Glutamatergic neuron (in vitro differentiated cells): ENCODE results near the gene ACYP2. TPM values are rescaled to one million over a fixed set of nuclear protein-coding genes. Genes with fewer than 3 reads are reported as not detected.

ENCODE experiments used
- DNase-seq: peaks from one replicate; pipeline ENCODE4 v3.0.0; 2022
- H3K27ac Mint-ChIP-seq: one replicate; pipeline ENCODE4 v1.8.0; 2020; ENCODE audit warnings: mild to moderate bottlenecking, mixed read lengths, inconsistent platforms; ENCODE audit not compliant: unreplicated experiment
- H3K27me3 Mint-ChIP-seq: one replicate; pipeline ENCODE4 v1.8.0; 2020; ENCODE audit warnings: mild to moderate bottlenecking, moderate library complexity, mixed read lengths, inconsistent platforms; ENCODE audit not compliant: unreplicated experiment
- H3K36me3 Mint-ChIP-seq: one replicate; pipeline ENCODE4 v1.8.0; 2020; ENCODE audit warnings: mild to moderate bottlenecking, mixed read lengths, inconsistent platforms; ENCODE audit not compliant: unreplicated experiment
- H3K4me1 Mint-ChIP-seq: one replicate; pipeline ENCODE4 v1.8.0; 2020; ENCODE audit warnings: mild to moderate bottlenecking, low read depth, mixed read lengths, inconsistent platforms; ENCODE audit not compliant: unreplicated experiment
- H3K4me3 Mint-ChIP-seq: one replicate; pipeline ENCODE4 v1.8.0; 2020; ENCODE audit warnings: mild to moderate bottlenecking, mixed read lengths, inconsistent platforms; ENCODE audit not compliant: unreplicated experiment
- H3K9me3 Mint-ChIP-seq: one replicate; pipeline ENCODE4 v1.8.0; 2020; ENCODE audit warnings: mild to moderate bottlenecking, moderate library complexity, mixed read lengths, inconsistent platforms; ENCODE audit not compliant: unreplicated experiment
- total RNA-seq: library from RNA; stranded (reverse); fragmentation: NEBNext Ultra II Directional; extraction: Animal tissue kit (Norgen Biotek cat#: 25700); gene quantifications from one replicate; pipeline ENCODE4 v1.2.1, GENCODE V29; 2021; ENCODE audit not compliant: unreplicated experiment
- TF ChIP-seq, protein P1 (sequence below): fragments of 200-600 bp; sonication (generic); IDR thresholded peaks from one replicate; pipeline ENCODE4 v1.5.0; 2021; ENCODE audit not compliant: partially characterized antibody, unreplicated experiment

Gene ACYP2
- total RNA-seq, 1 donor from 2014 or later: 8.4 TPM

DNA sequence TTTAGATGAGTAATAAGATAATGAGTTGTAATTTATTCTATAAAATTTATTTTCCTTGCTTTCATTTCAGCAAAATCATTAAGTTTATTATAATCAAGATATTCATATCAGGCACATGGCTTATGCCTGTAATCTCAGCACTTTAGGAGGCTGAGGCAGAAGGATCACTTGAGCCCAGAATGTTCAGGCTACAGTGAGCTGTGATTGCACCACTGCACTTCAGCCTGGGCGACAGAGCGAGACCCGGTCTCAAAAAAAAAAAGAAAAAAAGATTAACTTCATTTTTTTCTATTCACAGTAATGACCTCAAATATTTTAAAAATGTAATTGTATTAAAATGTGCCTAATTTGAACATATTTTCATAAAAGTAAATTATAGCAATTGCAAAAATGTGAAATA lies 67.9 kb downstream of the ACYP2 start:
- TF ChIP-seq, protein P1, sequence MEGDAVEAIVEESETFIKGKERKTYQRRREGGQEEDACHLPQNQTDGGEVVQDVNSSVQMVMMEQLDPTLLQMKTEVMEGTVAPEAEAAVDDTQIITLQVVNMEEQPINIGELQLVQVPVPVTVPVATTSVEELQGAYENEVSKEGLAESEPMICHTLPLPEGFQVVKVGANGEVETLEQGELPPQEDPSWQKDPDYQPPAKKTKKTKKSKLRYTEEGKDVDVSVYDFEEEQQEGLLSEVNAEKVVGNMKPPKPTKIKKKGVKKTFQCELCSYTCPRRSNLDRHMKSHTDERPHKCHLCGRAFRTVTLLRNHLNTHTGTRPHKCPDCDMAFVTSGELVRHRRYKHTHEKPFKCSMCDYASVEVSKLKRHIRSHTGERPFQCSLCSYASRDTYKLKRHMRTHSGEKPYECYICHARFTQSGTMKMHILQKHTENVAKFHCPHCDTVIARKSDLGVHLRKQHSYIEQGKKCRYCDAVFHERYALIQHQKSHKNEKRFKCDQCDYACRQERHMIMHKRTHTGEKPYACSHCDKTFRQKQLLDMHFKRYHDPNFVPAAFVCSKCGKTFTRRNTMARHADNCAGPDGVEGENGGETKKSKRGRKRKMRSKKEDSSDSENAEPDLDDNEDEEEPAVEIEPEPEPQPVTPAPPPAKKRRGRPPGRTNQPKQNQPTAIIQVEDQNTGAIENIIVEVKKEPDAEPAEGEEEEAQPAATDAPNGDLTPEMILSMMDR: no peak
- Mint-ChIP-seq H3K4me1 (no peaks in the 10 kb centered on the region), H3K9me3 (no peaks in the 10 kb centered on the region), H3K27me3 (peaks cover 4% of the 10 kb centered on the region), H3K27ac (no peak overlapping the region), H3K4me3 (no peak overlapping the region), H3K36me3 (no peaks in the 10 kb centered on the region)
- DNase-seq: no peak

DNA sequence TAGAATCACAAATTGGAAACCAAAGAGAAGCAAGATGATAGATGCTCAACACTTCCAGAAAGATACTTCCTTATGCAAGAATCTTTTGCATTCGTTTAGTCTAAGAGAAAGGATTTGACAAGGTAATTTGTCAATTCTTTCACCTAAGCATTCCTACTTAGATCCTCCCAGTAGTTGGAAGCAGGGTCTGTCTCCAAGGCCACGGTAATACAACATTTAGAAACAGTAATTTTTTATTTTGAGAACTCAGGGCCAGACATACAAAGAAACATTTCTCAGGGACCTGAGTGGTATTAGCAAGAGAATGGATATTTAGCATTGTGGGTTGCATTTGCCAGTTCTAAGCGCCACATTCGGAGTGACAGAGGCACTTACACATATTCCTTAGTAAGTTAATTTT lies 68.6 kb downstream of the ACYP2 start:
- Mint-ChIP-seq H3K9me3 (no peaks in the 10 kb centered on the region), H3K4me3 (no peak overlapping the region), H3K4me1 (no peaks in the 10 kb centered on the region), H3K27ac (no peak overlapping the region), H3K27me3 (peaks cover 4% of the 10 kb centered on the region), H3K36me3 (no peaks in the 10 kb centered on the region)
- DNase-seq: no peak
- TF ChIP-seq, protein P1: no peak

DNA sequence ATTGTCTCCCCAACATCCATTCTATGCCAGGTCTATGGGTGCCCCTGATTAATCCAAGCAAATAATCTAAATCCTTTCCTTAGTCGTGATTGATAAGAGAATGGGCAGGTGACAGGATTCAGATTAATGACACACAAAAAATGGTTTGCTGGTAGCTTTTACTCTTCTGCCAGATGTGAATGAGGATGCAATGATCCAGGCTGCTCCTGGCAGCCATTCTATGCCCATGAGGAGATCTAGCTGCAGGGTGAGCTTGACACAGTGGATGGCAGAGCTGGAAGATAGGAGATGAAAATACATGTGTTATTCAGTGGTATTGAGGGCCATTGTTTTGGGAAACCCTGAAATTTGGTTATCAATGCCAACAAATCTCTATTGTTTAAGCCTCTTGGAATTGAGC lies 69.7 kb downstream of the ACYP2 start:
- Mint-ChIP-seq H3K27ac (no peak overlapping the region), H3K9me3 (no peaks in the 10 kb centered on the region), H3K36me3 (no peaks in the 10 kb centered on the region), H3K27me3 (peaks cover 6% of the 10 kb centered on the region), H3K4me3 (no peak overlapping the region), H3K4me1 (no peaks in the 10 kb centered on the region)
- no peak for DNase-seq
- TF ChIP-seq, protein P1: no peak

DNA sequence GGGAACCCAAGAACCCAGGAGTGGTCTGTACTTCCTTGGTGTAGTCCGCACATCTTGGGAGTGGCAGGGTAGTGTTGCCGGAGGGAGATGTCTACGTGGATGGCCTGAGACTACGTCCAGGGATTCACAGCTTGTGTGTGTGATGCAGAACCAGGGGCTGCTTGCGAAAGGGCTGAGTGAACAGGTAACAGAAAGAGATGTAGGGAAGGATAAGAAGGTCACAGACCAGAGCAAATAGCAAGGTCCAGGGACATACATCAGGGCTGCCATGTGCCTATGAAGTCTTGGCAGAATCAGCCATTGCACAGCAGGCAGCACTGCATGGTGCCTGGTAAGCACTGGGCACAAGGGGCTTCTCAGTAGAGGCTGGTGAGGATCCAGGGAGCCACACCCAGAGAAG lies 71.9 kb downstream of the ACYP2 start:
- no peaks in the 10 kb centered on the region for H3K4me1 Mint-ChIP-seq
- no peaks in the 10 kb centered on the region for H3K36me3 Mint-ChIP-seq
- no peak overlapping the region for H3K27ac Mint-ChIP-seq
- no peaks in the 10 kb centered on the region for H3K9me3 Mint-ChIP-seq
- no peak for DNase-seq
- H3K27me3 Mint-ChIP-seq: peaks cover 2% of the 10 kb centered on the region
- H3K4me3 Mint-ChIP-seq: no peak overlapping the region
- TF ChIP-seq, protein P1: no peak

DNA sequence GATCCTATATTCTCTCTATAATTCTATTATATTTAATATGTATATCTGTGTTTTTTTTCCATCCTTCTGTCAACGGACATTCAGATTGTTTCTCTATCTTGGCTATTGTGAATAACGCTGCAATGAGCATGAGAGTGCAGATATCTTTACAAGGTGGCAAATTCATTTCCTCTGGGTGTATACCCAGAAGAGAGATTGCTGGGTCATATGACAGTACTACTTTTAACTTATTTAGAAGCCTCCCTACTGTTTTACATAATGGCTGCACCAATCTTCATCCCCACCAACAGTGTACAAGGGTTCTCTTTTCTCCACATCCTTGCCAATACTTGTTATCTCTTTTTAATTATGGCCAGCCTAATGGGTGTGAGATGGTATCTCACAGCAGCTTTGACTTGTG lies 74.1 kb downstream of the ACYP2 start:
- H3K4me3 Mint-ChIP-seq: no peak overlapping the region
- DNase-seq: no peak
- TF ChIP-seq, protein P1: no peak
- H3K4me1 Mint-ChIP-seq: no peaks in the 10 kb centered on the region
- peaks cover 2% of the 10 kb centered on the region for H3K27me3 Mint-ChIP-seq
- no peak overlapping the region for H3K27ac Mint-ChIP-seq
- H3K9me3 Mint-ChIP-seq: no peaks in the 10 kb centered on the region
- no peaks in the 10 kb centered on the region for H3K36me3 Mint-ChIP-seq
